PFSK-1 (cell line): Measurements from ENCODE around the gene ESPN.

ENCODE experiments used
- POLR2AphosphoS5 ChIP-seq: IDR thresholded peaks from 2 replicates; pipeline ENCODE4 v1.6.1; 2012; ENCODE audit warnings: low read depth, mild to moderate bottlenecking, control low read depth, low read length, moderate library complexity
- REST ChIP-seq, 2 experiments: IDR thresholded peaks; 2 replicates each; pipeline versions ENCODE4 v1.6.1 to v1.8.0; 2011 to 2012; ENCODE audit warnings: low read depth in 2 of 2, low read length in 2 of 2, control low read depth in 1 of 2, inconsistent platforms in 1 of 2, mild to moderate bottlenecking in 1 of 2, moderate library complexity in 1 of 2; ENCODE audit not compliant: insufficient read depth in 1 of 2
- SIN3A ChIP-seq: IDR thresholded peaks from 2 replicates; pipeline ENCODE4 v1.6.1; 2012; ENCODE audit warnings: mild to moderate bottlenecking, low read length, moderate library complexity, borderline replicate concordance; ENCODE audit not compliant: insufficient read depth
- TAF1 ChIP-seq: IDR thresholded peaks from 2 replicates; pipeline ENCODE4 v1.6.1; 2012; ENCODE audit warnings: low read length, control low read depth, borderline replicate concordance; ENCODE audit not compliant: insufficient read depth

GRCh38 chr1:6444377-6444776 is 19.8 kb downstream of the ESPN start:
- TF ChIP-seq POLR2AphosphoS5 = no peak
- no peak for TF ChIP-seq TAF1
- TF ChIP-seq REST (IDR thresholded peaks at IDR 0.05; ENCODE audit: insufficient read depth in 1 of 2, low read depth in 2 of 2, low read length in 2 of 2) = no peak
- TF ChIP-seq SIN3A = no peak
